Endothelial cell of umbilical vein (primary cell): ENCODE data around the gene CELF3. TPM values are rescaled to one million over a fixed set of nuclear protein-coding genes. Genes with fewer than 3 reads are reported as not detected.

Experiments
- BruUV-seq: library from RNA; stranded (reverse); fragments of 400-500 nt; replicated peaks from 2 replicates; lab custom pipeline; 2021; lab: Mats Ljungman, UMichigan
- CTCF ChIA-PET: fragments of 300-600, 350-600 bp; sonication (Branson Sonifier 250); formaldehyde crosslinking; loops from one replicate; lab custom pipeline; 2021; ENCODE audit warnings: antibody characterized with exemption, inconsistent platforms; lab: Charles Lee
- POLR2A ChIA-PET: fragments of 300-600, 350-600 bp; sonication (Branson Sonifier 250); formaldehyde crosslinking; loops from one replicate; lab custom pipeline; 2021; ENCODE audit warnings: antibody characterized with exemption, inconsistent platforms; lab: Charles Lee
- DNase-seq: peaks from one replicate; pipeline ENCODE4 v3.0.0-alpha.2; 2011; ENCODE audit warnings: low read depth, low spot score
- FAIRE-seq: peaks from 2 replicates; lab custom pipeline; 2011; peaks lifted over from hg19 to GRCh38; lab: Jason Lieb, UNC
- H2AFZ ChIP-seq: 2 replicates; pipeline ENCODE4 v1.6.0; 2012; ENCODE audit warnings: low read depth, low read length, control low read depth, inconsistent platforms
- H3K27ac ChIP-seq: 2 replicates; pipeline ENCODE4 v1.5.1; 2011; ENCODE audit warnings: low read depth, mild to moderate bottlenecking, control low read depth, low read length, moderate library complexity; ENCODE audit not compliant: insufficient read depth
- H3K27me3 ChIP-seq, 2 experiments: 2 replicates each; pipeline versions ENCODE4 v1.6.0 to v1.6.1; 2011; ENCODE audit warnings: low read length in 2 of 2, mixed read lengths in 1 of 2; ENCODE audit not compliant: control insufficient read depth in 2 of 2, insufficient read depth in 2 of 2
- H3K36me3 ChIP-seq, 2 experiments: 2 replicates in 1 of 2; 3 replicates in 1 of 2; pipeline ENCODE4 v1.5.1; 2011; ENCODE audit warnings: low read length in 2 of 2, mild to moderate bottlenecking in 1 of 2, moderate library complexity in 1 of 2; ENCODE audit not compliant: control insufficient read depth in 2 of 2, insufficient read depth in 2 of 2; ENCODE audit errors: extremely low read depth in 1 of 2
- H3K4me1 ChIP-seq: 3 replicates; pipeline ENCODE4 v1.5.1; 2011; ENCODE audit warnings: mild to moderate bottlenecking, low read length; ENCODE audit not compliant: control insufficient read depth, insufficient read depth; ENCODE audit errors: extremely low read depth
- H3K4me2 ChIP-seq: 2 replicates; pipeline ENCODE4 v1.6.1; 2011; ENCODE audit warnings: low read length, control low read depth, mixed read lengths; ENCODE audit not compliant: insufficient read depth
- H3K4me3 ChIP-seq, 3 experiments: fragments of 200-600 bp in 1 of 3; sonication (generic), shearing (Covaris generic) in 1 of 3; replicated peaks in 1 of 3; 2 replicates each; pipeline ENCODE4 v1.5.1; 2011 to 2016; ENCODE audit warnings: control low read depth in 3 of 3, low read length in 3 of 3, mild to moderate bottlenecking in 2 of 3, inconsistent platforms in 1 of 3, low read depth in 1 of 3, moderate library complexity in 1 of 3; ENCODE audit not compliant: insufficient read depth in 1 of 3
- H3K79me2 ChIP-seq: 2 replicates; pipeline ENCODE4 v1.6.0; 2012; ENCODE audit warnings: low read length, inconsistent platforms; ENCODE audit not compliant: control insufficient read depth, insufficient read depth
- H3K9ac ChIP-seq: replicated peaks from 2 replicates; pipeline ENCODE3; 2011; ENCODE audit warnings: low read length, control low read depth; ENCODE audit not compliant: insufficient read depth; ENCODE audit errors: extremely low read depth
- H3K9me1 ChIP-seq: replicated peaks from 3 replicates; pipeline ENCODE4 v1.6.0; 2011; ENCODE audit warnings: mild to moderate bottlenecking, low read length; ENCODE audit not compliant: control insufficient read depth, insufficient read depth; ENCODE audit errors: extremely low read depth
- H3K9me3 ChIP-seq: replicated peaks from 2 replicates; pipeline ENCODE4 v1.5.1; 2012; ENCODE audit warnings: low read length, inconsistent platforms; ENCODE audit not compliant: control insufficient read depth, insufficient read depth
- H4K20me1 ChIP-seq: replicated peaks from 2 replicates; pipeline ENCODE3; 2011; ENCODE audit warnings: mild to moderate bottlenecking, low read length; ENCODE audit not compliant: control insufficient read depth, insufficient read depth; ENCODE audit errors: extremely low read depth
- CTCF ChIP-seq, 2 donors: IDR thresholded peaks; 1 replicate in 1 of 2; 2 replicates in 1 of 2; pipeline ENCODE4 v1.5.1; 2011; ENCODE audit warnings: low read length in 2 of 2, mild to moderate bottlenecking in 2 of 2, moderate library complexity in 2 of 2, control low read depth in 1 of 2, inconsistent platforms in 1 of 2, low read depth in 1 of 2; ENCODE audit not compliant: insufficient read depth in 1 of 2; ENCODE audit errors: extremely low read depth in 1 of 2
- EZH2 ChIP-seq: IDR thresholded peaks from 2 replicates; pipeline ENCODE4 v1.6.1; 2012; ENCODE audit warnings: borderline replicate concordance, low read depth, mild to moderate bottlenecking, moderate library complexity, low read length, inconsistent platforms; ENCODE audit not compliant: severe bottlenecking
- FOS ChIP-seq: IDR thresholded peaks from 2 replicates; pipeline ENCODE4 v1.6.1; 2011; ENCODE audit warnings: mild to moderate bottlenecking, low read length, moderate library complexity, borderline replicate concordance; ENCODE audit not compliant: insufficient read depth
- GATA2 ChIP-seq: IDR thresholded peaks from 2 replicates; pipeline ENCODE4 v1.7.0; 2011; ENCODE audit warnings: low read depth, mild to moderate bottlenecking, moderate library complexity, mixed read lengths, low read length; ENCODE audit not compliant: insufficient read length, insufficient read depth
- JUN ChIP-seq: IDR thresholded peaks from 2 replicates; pipeline ENCODE4 v1.6.1; 2011; ENCODE audit warnings: borderline replicate concordance, low read depth; ENCODE audit not compliant: insufficient read length, insufficient read depth
- MAX ChIP-seq: IDR thresholded peaks from 2 replicates; pipeline ENCODE4 v1.6.1; 2011; ENCODE audit not compliant: insufficient read depth, insufficient read length
- MYC ChIP-seq: IDR thresholded peaks from one replicate; pipeline ENCODE4 v1.6.1; 2011; ENCODE audit warnings: mild to moderate bottlenecking, low read depth, low read length
- POLR2A ChIP-seq: IDR thresholded peaks from 2 replicates; pipeline ENCODE4 v1.6.1; 2012; ENCODE audit warnings: low read depth, mild to moderate bottlenecking, control low read depth, low read length
- POLR2AphosphoS5 ChIP-seq: IDR thresholded peaks from 2 replicates; pipeline ENCODE4 v1.6.1; 2012; ENCODE audit warnings: low read depth, mild to moderate bottlenecking, control low read depth, low read length, moderate library complexity; ENCODE audit not compliant: insufficient read depth
- dilution Hi-C: fragments of 300-500 bp; cut with MboI; formaldehyde crosslinking; loops from one replicate; pipeline ENCODE4 v1.15.0; 2019; ENCODE audit warnings: low sequenced_read_pairs; ENCODE audit not compliant: extremely low pct_ligation_motif_present
- intact Hi-C: fragments of 100-400 bp; cut with micrococcal nuclease; formaldehyde crosslinking; loops from one replicate; pipeline ENCODE4 v1.10.0; 2022
- polyA plus RNA-seq, 4 experiments: library from polyadenylated mRNA; depleted of rRNA in 3 of 4; stranded (reverse) in 3 of 4; unstranded in 1 of 4; fragments of >200 nt; gene quantifications; 2 replicates each; pipeline versions ENCODE4 v1.2.1 to v1.2.3, GENCODE V29; 2011 to 2012; ENCODE audit warnings: missing spikeins in 1 of 4
- total RNA-seq: library from RNA; stranded (reverse); gene quantifications from 2 replicates; pipeline ENCODE4 v1.2.3, GENCODE V29; 2021

CELF3 gene
- total and polyA plus RNA-seq, 2 donors (not counting 3 experiments of a cell fraction or from before 2014, with no cell fraction given), result not detected

- Histone ChIP-seq H4K20me1 (no peaks in the 10 kb centered on the region), H2AFZ (no peak overlapping the region), H3K4me2 (no peak overlapping the region), H3K79me2 (no peaks in the 10 kb centered on the region), H3K9me3 (no peaks in the 10 kb centered on the region), H3K4me1 (no peaks in the 10 kb centered on the region), H3K36me3 (no peaks in the 10 kb centered on the region), H3K9me1 (no peaks in the 10 kb centered on the region), H3K27ac (no peak overlapping the region), H3K9ac (no peak overlapping the region), H3K27me3 (peaks cover 19 to 31% of the 10 kb centered on the region in 2 experiments), H3K4me3 (no peak overlapping the region)
- CTCF ChIA-PET, result interaction anchor here (1.0 to 1.3 kb wide), 2 partner anchors 12 to 22 kb away, joined by 3 to 4 read pairs; no protein-coding TSS in a partner anchor
- TF ChIP-seq GATA2 (no peak), FOS (no peak), CTCF (IDR thresholded peaks at IDR 0.05; ENCODE audit: extremely low read depth in 1 of 2, insufficient read depth in 1 of 2, low read depth in 1 of 2, low read length in 2 of 2) (no peak), JUN (no peak), POLR2A (no peak), MAX (no peak), EZH2 (no peak), MYC (no peak), POLR2AphosphoS5 (no peak)
- intact Hi-C loops (no loop called here), dilution Hi-C loops (no loop called here)
- BruUV-seq, result no TSS peak
- FAIRE-seq (no peak), DNase-seq (no peak)
- POLR2A ChIA-PET, result no interaction called here
These were observed 3.6 kb downstream of the CELF3 start for GRCh38 chr1:151713044-151713443.
